Glutamatergic neuron (in vitro differentiated cells): ENCODE results near the gene VTI1A. TPM values are rescaled to one million over a fixed set of nuclear protein-coding genes. Genes with fewer than 3 reads are reported as not detected.
"Not testable (repeated sequence)": the region's sequence is repeated elsewhere in the genome, so short reads cannot be mapped to it uniquely, and the experiment has no call there.

Experiments used
- DNase-seq: peaks from one replicate; pipeline ENCODE4 v3.0.0; 2022
- H3K27ac Mint-ChIP-seq: one replicate; pipeline ENCODE4 v1.8.0; 2020; ENCODE audit warnings: mild to moderate bottlenecking, mixed read lengths, inconsistent platforms; ENCODE audit not compliant: unreplicated experiment
- H3K27me3 Mint-ChIP-seq: one replicate; pipeline ENCODE4 v1.8.0; 2020; ENCODE audit warnings: mild to moderate bottlenecking, moderate library complexity, mixed read lengths, inconsistent platforms; ENCODE audit not compliant: unreplicated experiment
- H3K36me3 Mint-ChIP-seq: one replicate; pipeline ENCODE4 v1.8.0; 2020; ENCODE audit warnings: mild to moderate bottlenecking, mixed read lengths, inconsistent platforms; ENCODE audit not compliant: unreplicated experiment
- H3K4me1 Mint-ChIP-seq: one replicate; pipeline ENCODE4 v1.8.0; 2020; ENCODE audit warnings: mild to moderate bottlenecking, low read depth, mixed read lengths, inconsistent platforms; ENCODE audit not compliant: unreplicated experiment
- H3K4me3 Mint-ChIP-seq: one replicate; pipeline ENCODE4 v1.8.0; 2020; ENCODE audit warnings: mild to moderate bottlenecking, mixed read lengths, inconsistent platforms; ENCODE audit not compliant: unreplicated experiment
- H3K9me3 Mint-ChIP-seq: one replicate; pipeline ENCODE4 v1.8.0; 2020; ENCODE audit warnings: mild to moderate bottlenecking, moderate library complexity, mixed read lengths, inconsistent platforms; ENCODE audit not compliant: unreplicated experiment
- total RNA-seq: library from RNA; stranded (reverse); fragmentation: NEBNext Ultra II Directional; extraction: Animal tissue kit (Norgen Biotek cat#: 25700); gene quantifications from one replicate; pipeline ENCODE4 v1.2.1, GENCODE V29; 2021; ENCODE audit not compliant: unreplicated experiment
- TF ChIP-seq, protein P1 (sequence below): fragments of 200-600 bp; sonication (generic); IDR thresholded peaks from one replicate; pipeline ENCODE4 v1.5.0; 2021; ENCODE audit not compliant: partially characterized antibody, unreplicated experiment

Gene VTI1A
- total RNA-seq, 1 donor from 2014 or later = 61.0 TPM

DNA sequence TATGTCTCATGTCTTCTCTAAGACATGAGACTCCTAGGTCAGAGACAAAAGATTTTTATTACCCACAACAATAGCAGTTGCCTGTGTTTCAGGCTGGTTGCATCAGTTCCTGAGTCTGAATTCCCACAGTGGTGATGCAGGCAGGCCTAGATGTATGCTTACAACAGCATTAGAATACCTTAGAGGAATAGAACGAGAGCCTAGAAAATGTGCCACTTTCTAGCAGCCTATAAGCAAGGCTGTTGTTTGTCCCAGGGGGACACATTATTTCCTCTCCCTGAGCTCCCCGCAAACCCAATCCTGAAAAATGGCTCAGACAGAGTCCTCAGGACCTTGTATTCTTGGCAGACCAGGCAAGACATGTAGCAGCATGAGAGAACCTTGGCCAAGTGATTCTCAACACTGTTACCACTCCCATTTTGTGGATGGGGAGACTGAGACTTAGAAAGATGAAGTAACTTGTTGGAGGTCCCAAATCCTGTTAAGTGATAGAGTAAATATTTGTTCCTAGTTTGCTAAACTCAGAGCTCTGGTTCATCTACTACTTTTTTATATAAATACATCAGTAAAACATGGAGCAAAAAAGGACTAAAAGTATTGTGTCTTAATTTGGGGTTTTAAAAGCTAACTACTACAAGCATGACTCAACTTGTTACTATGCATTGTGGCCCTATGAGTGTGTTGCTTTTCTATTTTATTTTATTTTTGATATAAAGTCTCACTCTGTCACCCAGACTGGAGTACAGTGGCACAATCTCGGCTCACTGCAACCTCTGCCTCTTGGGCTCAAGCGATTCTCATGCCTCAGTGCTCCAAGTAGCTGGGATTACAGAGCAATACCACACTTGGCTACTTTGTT lies 14.2 kb downstream of the VTI1A start:
- DNase-seq = no peak
- H3K27me3 Mint-ChIP-seq = no peaks in the 10 kb centered on the region
- no peaks in the 10 kb centered on the region for H3K36me3 Mint-ChIP-seq
- no peak overlapping the region for H3K4me3 Mint-ChIP-seq
- TF ChIP-seq, protein P1, sequence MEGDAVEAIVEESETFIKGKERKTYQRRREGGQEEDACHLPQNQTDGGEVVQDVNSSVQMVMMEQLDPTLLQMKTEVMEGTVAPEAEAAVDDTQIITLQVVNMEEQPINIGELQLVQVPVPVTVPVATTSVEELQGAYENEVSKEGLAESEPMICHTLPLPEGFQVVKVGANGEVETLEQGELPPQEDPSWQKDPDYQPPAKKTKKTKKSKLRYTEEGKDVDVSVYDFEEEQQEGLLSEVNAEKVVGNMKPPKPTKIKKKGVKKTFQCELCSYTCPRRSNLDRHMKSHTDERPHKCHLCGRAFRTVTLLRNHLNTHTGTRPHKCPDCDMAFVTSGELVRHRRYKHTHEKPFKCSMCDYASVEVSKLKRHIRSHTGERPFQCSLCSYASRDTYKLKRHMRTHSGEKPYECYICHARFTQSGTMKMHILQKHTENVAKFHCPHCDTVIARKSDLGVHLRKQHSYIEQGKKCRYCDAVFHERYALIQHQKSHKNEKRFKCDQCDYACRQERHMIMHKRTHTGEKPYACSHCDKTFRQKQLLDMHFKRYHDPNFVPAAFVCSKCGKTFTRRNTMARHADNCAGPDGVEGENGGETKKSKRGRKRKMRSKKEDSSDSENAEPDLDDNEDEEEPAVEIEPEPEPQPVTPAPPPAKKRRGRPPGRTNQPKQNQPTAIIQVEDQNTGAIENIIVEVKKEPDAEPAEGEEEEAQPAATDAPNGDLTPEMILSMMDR = no peak
- H3K4me1 Mint-ChIP-seq = no peaks in the 10 kb centered on the region
- no peaks in the 10 kb centered on the region for H3K9me3 Mint-ChIP-seq
- peak overlapping the region; percentile 66 for H3K27ac Mint-ChIP-seq

DNA sequence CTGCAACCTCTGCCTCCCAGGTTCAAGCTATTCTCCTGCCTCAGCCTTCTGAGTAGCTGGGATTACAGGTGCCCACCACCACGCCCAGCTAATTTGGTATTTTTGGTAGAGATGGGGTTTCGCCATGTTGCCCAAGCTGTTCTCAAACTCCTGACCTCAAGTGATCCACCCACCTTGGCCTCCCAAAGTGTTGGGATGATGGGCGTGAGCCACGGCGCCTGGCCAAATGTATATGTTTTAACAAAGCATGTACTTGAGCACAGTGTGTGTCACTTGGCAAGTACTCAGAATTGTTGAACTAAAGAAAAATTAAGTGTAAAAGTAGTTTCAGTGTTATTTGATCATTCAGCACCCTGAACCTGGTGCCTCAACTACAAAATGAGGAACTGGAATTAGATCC lies 17.1 kb downstream of the VTI1A start:
- H3K4me1 Mint-ChIP-seq, H3K36me3 Mint-ChIP-seq: not testable (repeated sequence)

DNA sequence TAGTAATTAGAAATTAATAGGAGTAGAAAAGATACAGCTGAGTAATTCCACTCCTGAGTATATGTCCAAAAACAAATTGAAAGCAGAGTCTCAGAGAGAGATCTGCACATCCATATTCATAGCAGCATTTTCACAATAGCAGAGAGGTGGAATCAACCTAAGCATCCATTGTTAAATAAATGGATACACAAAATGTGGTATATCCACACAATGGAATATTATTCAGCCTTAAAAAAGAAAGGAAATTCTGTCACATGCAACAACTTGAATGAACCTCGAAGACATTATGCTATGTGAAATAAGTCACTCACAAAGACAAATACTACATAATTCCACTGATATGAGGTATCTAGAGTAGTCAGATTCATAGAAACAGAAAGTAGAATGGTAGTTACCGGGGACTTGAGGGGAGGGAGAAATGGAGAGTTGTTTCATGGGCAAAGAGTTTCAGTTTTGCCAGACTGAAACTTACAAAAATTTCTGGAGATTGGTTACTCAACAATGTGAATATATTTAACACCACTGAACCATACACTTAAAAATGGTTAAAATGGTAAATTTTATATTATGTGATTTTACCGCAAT lies 18.4 kb downstream of the VTI1A start:
- Mint-ChIP-seq H3K9me3 (no peaks in the 10 kb centered on the region), H3K27me3 (no peaks in the 10 kb centered on the region), H3K4me3 (no peak overlapping the region), H3K27ac (no peak overlapping the region), H3K36me3 (no peaks in the 10 kb centered on the region), H3K4me1 (no peaks in the 10 kb centered on the region)
- DNase-seq = no peak
- TF ChIP-seq, protein P1 = no peak

More for the DNA sequence above, 17.1 kb downstream of the VTI1A start:
- H3K4me3 Mint-ChIP-seq, H3K27me3 Mint-ChIP-seq, H3K27ac Mint-ChIP-seq, H3K9me3 Mint-ChIP-seq, DNase-seq: not testable (repeated sequence)

DNA sequence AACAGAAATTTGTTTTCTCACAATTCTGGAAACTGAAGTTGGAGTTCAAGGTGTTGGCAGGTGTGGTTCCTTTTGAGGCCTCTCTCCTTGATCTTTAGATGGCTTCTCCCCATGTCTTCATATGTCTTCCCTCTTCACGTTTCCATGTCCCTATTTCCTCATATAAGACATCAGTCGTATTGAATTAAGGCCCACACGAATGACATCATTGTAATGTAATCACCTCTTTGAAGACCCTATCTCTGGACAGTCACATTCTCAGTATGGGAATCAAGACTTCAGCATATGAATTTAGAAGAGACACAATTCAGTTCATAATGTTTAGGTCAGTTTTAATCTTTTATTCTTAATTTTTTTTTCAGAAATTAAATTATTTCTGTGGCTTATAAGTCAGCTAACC lies 19.8 kb downstream of the VTI1A start:
- Mint-ChIP-seq H3K4me1 (no peaks in the 10 kb centered on the region), H3K27ac (no peak overlapping the region), H3K27me3 (no peaks in the 10 kb centered on the region), H3K36me3 (no peaks in the 10 kb centered on the region), H3K9me3 (no peaks in the 10 kb centered on the region), H3K4me3 (no peak overlapping the region)
- TF ChIP-seq, protein P1 = no peak
- DNase-seq = no peak

DNA sequence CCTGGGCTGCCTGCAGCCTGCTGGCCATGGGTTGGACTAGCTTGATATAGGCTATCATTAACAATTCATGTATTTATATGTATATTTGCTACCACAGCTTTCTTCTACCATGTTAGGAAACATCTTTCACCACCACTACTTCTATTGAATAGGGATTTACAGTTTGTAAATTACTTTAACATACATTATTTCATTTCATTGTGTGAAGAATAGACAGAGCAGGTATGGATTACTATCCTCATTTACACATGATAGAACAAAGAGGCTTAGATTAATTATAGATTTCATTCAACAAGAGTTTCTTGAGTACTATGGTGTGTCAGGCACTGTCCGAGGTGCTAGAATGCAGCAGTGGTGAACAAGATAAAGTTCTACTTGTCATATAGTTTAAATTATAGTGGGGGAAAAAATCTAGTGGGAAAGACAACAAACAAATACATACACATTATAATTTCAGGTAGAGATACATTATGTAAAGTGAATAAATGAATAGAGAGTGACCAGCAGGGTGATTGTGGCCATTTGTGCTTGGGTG lies 20.6 kb downstream of the VTI1A start:
- TF ChIP-seq, protein P1 = no peak
- Mint-ChIP-seq H3K36me3 (no peaks in the 10 kb centered on the region), H3K27ac (no peak overlapping the region), H3K9me3 (no peaks in the 10 kb centered on the region), H3K4me1 (no peaks in the 10 kb centered on the region), H3K4me3 (no peak overlapping the region), H3K27me3 (no peaks in the 10 kb centered on the region)
- no peak for DNase-seq
